K562 (cell line): ENCODE measurements around the gene GPS2. TPM values are rescaled to one million over a fixed set of nuclear protein-coding genes. Genes with fewer than 3 reads are reported as not detected.

Experiments
- BRD4 ChIP-seq: fragments of 200-600 bp; sonication (generic); IDR thresholded peaks from 2 replicates; pipeline ENCODE4 v1.6.1; 2017; ENCODE audit warnings: inconsistent platforms
- CBFB ChIP-seq: sonication (generic); formaldehyde crosslinking; IDR thresholded peaks from 2 replicates; pipeline ENCODE4 v1.4.0; 2020; ENCODE audit warnings: mild to moderate bottlenecking, missing genetic modification reagents
- ELF2 ChIP-seq: fragments of 250-450 bp; sonication (Bioruptor Pico); IDR thresholded peaks from 2 replicates; pipeline ENCODE4 v1.5.0; 2021; ENCODE audit warnings: mild to moderate bottlenecking
- HMG20B ChIP-seq: fragments of 250-450 bp; sonication (Bioruptor Pico); IDR thresholded peaks from 2 replicates; pipeline ENCODE4 v1.5.0; 2021; ENCODE audit warnings: mild to moderate bottlenecking
- LARP7 ChIP-seq: fragments of 450-650 bp; IDR thresholded peaks from 2 replicates; pipeline ENCODE4 v1.6.1; 2016
- MTA3 ChIP-seq: fragments of 450-650 bp; formaldehyde crosslinking; IDR thresholded peaks from 2 replicates; pipeline ENCODE4 v1.6.1; 2017; ENCODE audit warnings: mild to moderate bottlenecking, borderline replicate concordance
- NFRKB ChIP-seq: fragments of 450-650 bp; IDR thresholded peaks from 2 replicates; pipeline ENCODE4 v1.6.1; 2016; ENCODE audit warnings: low read depth
- NONO ChIP-seq, 2 experiments: fragments of 200-400 bp in 1 of 2; fragments of 450-650 bp in 1 of 2; formaldehyde crosslinking in 1 of 2; IDR thresholded peaks; 2 replicates each; pipeline ENCODE4 v1.6.1; 2017; ENCODE audit warnings: low read depth in 2 of 2, mild to moderate bottlenecking in 2 of 2, moderate library complexity in 2 of 2, low read length in 1 of 2
- NRF1 ChIP-seq, 2 experiments: fragments of 450-650 bp; IDR thresholded peaks in 1 of 2; conservative IDR thresholded peaks in 1 of 2; 2 replicates each; pipeline ENCODE4 v1.6.1; 2014; ENCODE audit warnings: mild to moderate bottlenecking in 2 of 2
- SAFB2 ChIP-seq: fragments of 200-400 bp; formaldehyde crosslinking; IDR thresholded peaks from 2 replicates; pipeline ENCODE4 v1.6.1; 2018; ENCODE audit warnings: borderline replicate concordance, low read length, low read depth, moderate library complexity; ENCODE audit not compliant: severe bottlenecking
- SRF ChIP-seq, 2 experiments: fragments of 250-450, 450-650 bp in 1 of 2; sonication (Bioruptor Pico) in 1 of 2; sonication (generic) in 1 of 2; formaldehyde crosslinking; IDR thresholded peaks; 2 replicates each; pipeline versions ENCODE4 v1.5.0 to v1.5.1; 2020 to 2022; ENCODE audit warnings: mild to moderate bottlenecking in 1 of 2, missing genetic modification reagents in 1 of 2
- TAF1 ChIP-seq: IDR thresholded peaks from 2 replicates; pipeline ENCODE4 v1.6.1; 2011; ENCODE audit warnings: mild to moderate bottlenecking, low read length, moderate library complexity; ENCODE audit not compliant: insufficient read depth, control insufficient read depth, severe bottlenecking; ENCODE audit errors: extremely low read depth
- TEAD1 ChIP-seq, 2 experiments: fragments of 450-650 bp in 1 of 2; sonication (generic) in 1 of 2; formaldehyde crosslinking; IDR thresholded peaks; 2 replicates each; pipeline versions ENCODE4 v1.4.0 to v1.8.0; 2020 to 2022; ENCODE audit warnings: mild to moderate bottlenecking in 2 of 2, missing genetic modification reagents in 1 of 2
- TRIM28 ChIP-seq: fragments of 450-650 bp; IDR thresholded peaks from 2 replicates; pipeline ENCODE4 v1.6.1; 2017
- ZNF232 ChIP-seq: sonication (generic); formaldehyde crosslinking; IDR thresholded peaks from 2 replicates; pipeline ENCODE4 v1.8.0; 2022; ENCODE audit warnings: mild to moderate bottlenecking, missing genetic modification reagents
- polyA plus RNA-seq, 8 experiments: library from polyadenylated mRNA; depleted of rRNA in 4 of 8; stranded (reverse) in 5 of 8; unstranded in 3 of 8; fragments of >200 nt; fragmentation: Nextera tagmentation in 2 of 8; fragmentation: Illumina TruSeq in 1 of 8; extraction: Ambion mirVana in 2 of 8; extraction: Trizol in 1 of 8; gene quantifications; 2 replicates each; pipeline versions ENCODE4 v1.2.1 to v1.2.3, GENCODE V29; 2011 to 2014; ENCODE audit warnings: inconsistent platforms in 1 of 8, missing spikeins in 1 of 8
- total RNA-seq, 7 experiments: library from RNA; depleted of rRNA in 6 of 7; stranded (reverse); fragments of >200 nt in 6 of 7; fragmentation: Illumina TruSeq in 2 of 7; extraction: Trizol in 2 of 7; gene quantifications; 2 replicates each; pipeline versions ENCODE4 v1.2.1 to v1.2.3, GENCODE V29; 2011 to 2021; ENCODE audit warnings: low replicate concordance in 1 of 7
- TF ChIP-seq, protein P1 (sequence below): sonication (generic); formaldehyde crosslinking; IDR thresholded peaks from 2 replicates; pipeline ENCODE4 v1.8.0; 2022; ENCODE audit warnings: missing genetic modification reagents, mild to moderate bottlenecking, moderate library complexity, borderline replicate concordance
- TF ChIP-seq, protein P2 (sequence below): sonication (generic); formaldehyde crosslinking; IDR thresholded peaks from 2 replicates; pipeline ENCODE4 v1.8.0; 2022; ENCODE audit warnings: missing genetic modification reagents, mild to moderate bottlenecking, borderline replicate concordance
- TF ChIP-seq, protein P3 (sequence below): sonication (generic); formaldehyde crosslinking; IDR thresholded peaks from 2 replicates; pipeline ENCODE4 v1.8.0; 2022; ENCODE audit warnings: mild to moderate bottlenecking, missing genetic modification reagents
- TF ChIP-seq, protein P4 (sequence below), 2 experiments: IDR thresholded peaks; 2 replicates each; pipeline ENCODE4 v1.6.1; 2011; ENCODE audit warnings: borderline replicate concordance in 1 of 2, control low read depth in 1 of 2, low read depth in 1 of 2, low read length in 1 of 2, mild to moderate bottlenecking in 1 of 2, mixed read lengths in 1 of 2, moderate library complexity in 1 of 2; ENCODE audit not compliant: insufficient read depth in 1 of 2, insufficient read length in 1 of 2, poor library complexity in 1 of 2, severe bottlenecking in 1 of 2; ENCODE audit errors: extremely low read depth in 1 of 2
- TF ChIP-seq, protein P5 (sequence below), 2 experiments: fragments of 450-650 bp in 1 of 2; sonication (generic) in 1 of 2; formaldehyde crosslinking in 1 of 2; IDR thresholded peaks in 1 of 2; conservative IDR thresholded peaks in 1 of 2; 2 replicates each; pipeline versions ENCODE4 v1.6.1 to v1.8.1; 2016 to 2023; ENCODE audit warnings: mild to moderate bottlenecking in 2 of 2, moderate library complexity in 2 of 2, inconsistent platforms in 1 of 2, missing genetic modification reagents in 1 of 2

Gene GPS2
- total and polyA plus RNA-seq, 9 of the 15 experiments (the other 6 are each of a cell fraction or from before 2014, with no cell fraction given): 18.3 to 75.7 (median 37.0) TPM

DNA sequence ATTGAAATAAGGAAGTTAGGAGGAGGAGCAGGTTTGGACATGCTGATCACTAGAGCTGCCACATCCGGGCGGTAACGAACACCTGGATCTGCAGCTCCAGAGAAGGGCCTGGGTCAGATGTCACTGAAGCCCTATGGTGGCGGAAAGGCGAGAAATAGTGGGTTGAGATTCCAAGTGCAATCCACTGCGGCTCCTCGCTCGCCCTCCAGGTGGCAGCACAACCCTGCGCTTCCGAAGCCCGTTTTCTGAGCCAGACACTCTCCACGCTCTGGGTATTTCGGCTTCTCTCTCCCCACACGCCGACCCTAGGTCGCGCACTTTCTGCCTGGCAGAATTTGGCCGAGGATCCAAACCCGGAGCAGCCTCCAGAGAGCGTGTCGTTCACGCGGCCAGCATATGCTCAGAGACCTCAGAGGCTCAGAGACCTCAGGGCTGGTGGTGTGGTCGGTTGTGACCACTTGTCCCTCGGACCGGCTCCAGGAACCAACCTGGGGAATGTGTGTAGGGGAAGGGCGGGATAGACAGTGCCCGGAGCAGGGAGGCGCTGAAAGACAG is 34.6 kb downstream of the GPS2 start (continued):
- TF ChIP-seq SAFB2 (no peak), ZNF232 (CRISPR knock-in tag) (peak; percentile 46), MTA3 (0 out of 2 replicates have a peak, but pooled peaks have one; percentile 46), TEAD1 (CRISPR knock-in tag; IDR thresholded peaks at IDR 0.05) (peak in 1 of 2 experiments; percentile 88; a peak in 1 of 4 replicates), TAF1 (peak; percentile 25), TRIM28 (0 out of 2 replicates have a peak, but pooled peaks have one; percentile 21), SRF (CRISPR knock-in tag; IDR thresholded peaks at IDR 0.05) (0 out of 4 replicates have a peak, but pooled peaks of 1 of the 2 experiments have one; percentile 45), NRF1 (conservative IDR thresholded peaks at IDR 0.05 in 1 of 2, IDR thresholded peaks at IDR 0.05 in 1 of 2) (peak in 1 of 2 experiments; percentile 35; a peak in 1 of 4 replicates), NONO (IDR thresholded peaks at IDR 0.05; ENCODE audit: low read depth in 2 of 2, low read length in 1 of 2) (0 out of 4 replicates have a peak, but pooled peaks of 1 of the 2 experiments have one; percentile 14), CBFB (peak; percentile 37; the same call in 1 of the 2 replicates), HMG20B (CRISPR knock-in tag) (no peak), BRD4 (no peak), LARP7 (0 out of 2 replicates have a peak, but pooled peaks have one; percentile 35), ELF2 (no peak), NFRKB (no peak)
- TF ChIP-seq, protein P1, sequence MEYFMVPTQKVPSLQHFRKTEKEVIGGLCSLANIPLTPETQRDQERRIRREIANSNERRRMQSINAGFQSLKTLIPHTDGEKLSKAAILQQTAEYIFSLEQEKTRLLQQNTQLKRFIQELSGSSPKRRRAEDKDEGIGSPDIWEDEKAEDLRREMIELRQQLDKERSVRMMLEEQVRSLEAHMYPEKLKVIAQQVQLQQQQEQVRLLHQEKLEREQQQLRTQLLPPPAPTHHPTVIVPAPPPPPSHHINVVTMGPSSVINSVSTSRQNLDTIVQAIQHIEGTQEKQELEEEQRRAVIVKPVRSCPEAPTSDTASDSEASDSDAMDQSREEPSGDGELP (CRISPR knock-in tag): peak; percentile 78; the same call in 1 of the 2 replicates
- TF ChIP-seq, protein P2, sequence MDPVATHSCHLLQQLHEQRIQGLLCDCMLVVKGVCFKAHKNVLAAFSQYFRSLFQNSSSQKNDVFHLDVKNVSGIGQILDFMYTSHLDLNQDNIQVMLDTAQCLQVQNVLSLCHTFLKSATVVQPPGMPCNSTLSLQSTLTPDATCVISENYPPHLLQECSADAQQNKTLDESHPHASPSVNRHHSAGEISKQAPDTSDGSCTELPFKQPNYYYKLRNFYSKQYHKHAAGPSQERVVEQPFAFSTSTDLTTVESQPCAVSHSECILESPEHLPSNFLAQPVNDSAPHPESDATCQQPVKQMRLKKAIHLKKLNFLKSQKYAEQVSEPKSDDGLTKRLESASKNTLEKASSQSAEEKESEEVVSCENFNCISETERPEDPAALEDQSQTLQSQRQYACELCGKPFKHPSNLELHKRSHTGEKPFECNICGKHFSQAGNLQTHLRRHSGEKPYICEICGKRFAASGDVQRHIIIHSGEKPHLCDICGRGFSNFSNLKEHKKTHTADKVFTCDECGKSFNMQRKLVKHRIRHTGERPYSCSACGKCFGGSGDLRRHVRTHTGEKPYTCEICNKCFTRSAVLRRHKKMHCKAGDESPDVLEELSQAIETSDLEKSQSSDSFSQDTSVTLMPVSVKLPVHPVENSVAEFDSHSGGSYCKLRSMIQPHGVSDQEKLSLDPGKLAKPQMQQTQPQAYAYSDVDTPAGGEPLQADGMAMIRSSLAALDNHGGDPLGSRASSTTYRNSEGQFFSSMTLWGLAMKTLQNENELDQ (CRISPR knock-in tag): no peak
- TF ChIP-seq, protein P3, sequence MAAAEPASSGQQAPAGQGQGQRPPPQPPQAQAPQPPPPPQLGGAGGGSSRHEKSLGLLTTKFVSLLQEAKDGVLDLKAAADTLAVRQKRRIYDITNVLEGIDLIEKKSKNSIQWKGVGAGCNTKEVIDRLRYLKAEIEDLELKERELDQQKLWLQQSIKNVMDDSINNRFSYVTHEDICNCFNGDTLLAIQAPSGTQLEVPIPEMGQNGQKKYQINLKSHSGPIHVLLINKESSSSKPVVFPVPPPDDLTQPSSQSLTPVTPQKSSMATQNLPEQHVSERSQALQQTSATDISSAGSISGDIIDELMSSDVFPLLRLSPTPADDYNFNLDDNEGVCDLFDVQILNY (CRISPR knock-in tag): 0 out of 2 replicates have a peak, but pooled peaks have one; percentile 16
- TF ChIP-seq, protein P4, sequence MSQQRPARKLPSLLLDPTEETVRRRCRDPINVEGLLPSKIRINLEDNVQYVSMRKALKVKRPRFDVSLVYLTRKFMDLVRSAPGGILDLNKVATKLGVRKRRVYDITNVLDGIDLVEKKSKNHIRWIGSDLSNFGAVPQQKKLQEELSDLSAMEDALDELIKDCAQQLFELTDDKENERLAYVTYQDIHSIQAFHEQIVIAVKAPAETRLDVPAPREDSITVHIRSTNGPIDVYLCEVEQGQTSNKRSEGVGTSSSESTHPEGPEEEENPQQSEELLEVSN (IDR thresholded peaks at IDR 0.05; ENCODE audit: borderline replicate concordance in 1 of 2, extremely low read depth in 1 of 2, insufficient read depth in 1 of 2, insufficient read length in 1 of 2, low read depth in 1 of 2, low read length in 1 of 2, poor library complexity in 1 of 2, severe bottlenecking in 1 of 2): peak; percentile 44 to 89
- TF ChIP-seq, protein P5, sequence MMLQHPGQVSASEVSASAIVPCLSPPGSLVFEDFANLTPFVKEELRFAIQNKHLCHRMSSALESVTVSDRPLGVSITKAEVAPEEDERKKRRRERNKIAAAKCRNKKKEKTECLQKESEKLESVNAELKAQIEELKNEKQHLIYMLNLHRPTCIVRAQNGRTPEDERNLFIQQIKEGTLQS (IDR thresholded peaks at IDR 0.05): no peak
- TF ChIP-seq, protein P5 (CRISPR knock-in tag; conservative IDR thresholded peaks at IDR 0.05): 0 out of 2 replicates have a peak, but pooled peaks have one; percentile 27
